ENCODE data around the gene ERI3.

ERI3 gene

GRCh38 chr1:44302541-44302940 is 52.5 kb downstream of the ERI3 start:
- Histone ChIP-seq H3K27ac (ENCODE audit: low read depth, low read length) (no peak overlapping the region), H3K36me3 (ENCODE audit: control insufficient read depth, insufficient read depth, low read length) (peaks cover 10% of the 10 kb centered on the region), H3K27me3 (ENCODE audit: control insufficient read depth, insufficient read depth, low read length) (no peaks in the 10 kb centered on the region), H3K4me1 (ENCODE audit: control insufficient read depth, insufficient read depth, low read length) (no peaks in the 10 kb centered on the region), H3K9ac (ENCODE audit: low read length) (no peak overlapping the region), H3K4me3 (ENCODE audit: low read length) (no peak overlapping the region)

GRCh38 chr1:44301442-44301841 is 53.6 kb downstream of the ERI3 start:
- H3K36me3 ChIP-seq (ENCODE audit: control insufficient read depth, insufficient read depth, low read length), result peaks cover 8% of the 10 kb centered on the region
- H3K27ac ChIP-seq (ENCODE audit: low read depth, low read length), result no peak overlapping the region
- no peaks in the 10 kb centered on the region for H3K27me3 ChIP-seq (ENCODE audit: control insufficient read depth, insufficient read depth, low read length)
- no peak overlapping the region for H3K4me3 ChIP-seq (ENCODE audit: low read length)
- H3K4me1 ChIP-seq (ENCODE audit: control insufficient read depth, insufficient read depth, low read length), result no peaks in the 10 kb centered on the region
- no peak overlapping the region for H3K9ac ChIP-seq (ENCODE audit: low read length)

DNA sequence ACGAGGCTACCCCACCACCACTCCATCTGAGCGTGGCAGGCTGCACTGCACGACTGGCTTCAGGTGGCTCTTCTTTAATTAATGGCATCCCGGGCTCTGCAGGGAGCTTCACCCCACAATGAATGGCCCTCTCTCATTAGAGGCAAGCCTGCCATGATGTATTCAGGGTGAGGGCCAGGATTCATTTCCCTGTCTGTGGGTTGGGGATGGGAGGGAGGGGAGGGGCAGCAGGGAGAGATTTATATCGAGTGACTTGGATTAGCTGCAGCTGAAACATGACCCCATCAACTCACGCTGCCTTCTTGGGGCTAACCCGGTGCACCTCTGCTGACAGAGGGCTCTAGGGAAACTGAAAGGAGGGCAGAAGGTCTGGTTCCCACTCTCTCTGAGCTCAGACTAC is 54.2 kb downstream of the ERI3 start:
- H3K4me1 ChIP-seq (ENCODE audit: control insufficient read depth, insufficient read depth, low read length), result no peaks in the 10 kb centered on the region
- peaks cover 8% of the 10 kb centered on the region for H3K36me3 ChIP-seq (ENCODE audit: control insufficient read depth, insufficient read depth, low read length)
- no peak overlapping the region for H3K9ac ChIP-seq (ENCODE audit: low read length)
- H3K4me3 ChIP-seq (ENCODE audit: low read length), result no peak overlapping the region
- no peaks in the 10 kb centered on the region for H3K27me3 ChIP-seq (ENCODE audit: control insufficient read depth, insufficient read depth, low read length)
- no peak overlapping the region for H3K27ac ChIP-seq (ENCODE audit: low read depth, low read length)

GRCh38 chr1:44297695-44298400 is 57.2 kb downstream of the ERI3 start:
- peaks cover 3% of the 10 kb centered on the region for H3K4me1 ChIP-seq (ENCODE audit: control insufficient read depth, insufficient read depth, low read length)
- no peak overlapping the region for H3K27ac ChIP-seq (ENCODE audit: low read depth, low read length)
- peaks cover 3% of the 10 kb centered on the region for H3K36me3 ChIP-seq (ENCODE audit: control insufficient read depth, insufficient read depth, low read length)

GRCh38 chr1:44296806-44297205 is 58.3 kb downstream of the ERI3 start:
- Histone ChIP-seq H3K4me1 (ENCODE audit: control insufficient read depth, insufficient read depth, low read length) (peaks cover 3% of the 10 kb centered on the region), H3K4me3 (ENCODE audit: low read length) (no peak overlapping the region), H3K36me3 (ENCODE audit: control insufficient read depth, insufficient read depth, low read length) (peaks cover 3% of the 10 kb centered on the region), H3K27ac (ENCODE audit: low read depth, low read length) (no peak overlapping the region), H3K9ac (ENCODE audit: low read length) (no peak overlapping the region), H3K27me3 (ENCODE audit: control insufficient read depth, insufficient read depth, low read length) (no peaks in the 10 kb centered on the region)

More at GRCh38 chr1:44297695-44298400, 57.2 kb downstream of the ERI3 start:
- Histone ChIP-seq H3K9ac (ENCODE audit: low read length) (no peak overlapping the region), H3K27me3 (ENCODE audit: control insufficient read depth, insufficient read depth, low read length) (no peaks in the 10 kb centered on the region), H3K4me3 (ENCODE audit: low read length) (no peak overlapping the region)

DNA sequence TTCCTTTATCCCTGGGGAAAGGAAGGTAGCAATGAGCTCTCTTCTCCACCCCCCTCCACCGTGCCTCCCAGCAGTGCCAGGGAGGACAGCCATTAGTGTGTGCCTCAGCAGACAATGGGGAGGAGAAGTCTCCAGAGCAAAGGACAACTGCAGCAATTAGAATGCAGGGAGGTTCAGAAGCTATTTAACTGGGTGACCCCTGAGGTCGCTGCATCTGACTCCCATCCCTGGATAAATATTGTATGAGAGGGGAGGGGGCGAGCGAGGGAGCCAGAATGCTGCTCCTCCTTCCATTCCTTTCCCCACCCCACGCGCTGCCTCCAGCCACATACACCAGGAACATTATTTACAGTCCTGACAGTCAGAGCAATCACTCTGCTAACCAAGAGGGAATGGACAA is 59.0 kb downstream of the ERI3 start:
- Histone ChIP-seq H3K4me3 (ENCODE audit: low read length) (no peak overlapping the region), H3K9ac (ENCODE audit: low read length) (no peak overlapping the region), H3K4me1 (ENCODE audit: control insufficient read depth, insufficient read depth, low read length) (peaks cover 3% of the 10 kb centered on the region), H3K27me3 (ENCODE audit: control insufficient read depth, insufficient read depth, low read length) (no peaks in the 10 kb centered on the region), H3K36me3 (ENCODE audit: control insufficient read depth, insufficient read depth, low read length) (peaks cover 3% of the 10 kb centered on the region), H3K27ac (ENCODE audit: low read depth, low read length) (no peak overlapping the region)

- peaks cover 3% of the 10 kb centered on the region for H3K4me1 ChIP-seq (ENCODE audit: control insufficient read depth, insufficient read depth, low read length)
- no peak overlapping the region for H3K9ac ChIP-seq (ENCODE audit: low read length)
- no peak overlapping the region for H3K27ac ChIP-seq (ENCODE audit: low read depth, low read length)
- H3K27me3 ChIP-seq (ENCODE audit: control insufficient read depth, insufficient read depth, low read length), result no peaks in the 10 kb centered on the region
- H3K4me3 ChIP-seq (ENCODE audit: low read length), result no peak overlapping the region
- peaks cover 3% of the 10 kb centered on the region for H3K36me3 ChIP-seq (ENCODE audit: control insufficient read depth, insufficient read depth, low read length)
These were observed 60.5 kb downstream of the ERI3 start for GRCh38 chr1:44294588-44295007.

- H3K4me1 ChIP-seq (ENCODE audit: control insufficient read depth, insufficient read depth, low read length), result peaks cover 3% of the 10 kb centered on the region
- no peak overlapping the region for H3K9ac ChIP-seq (ENCODE audit: low read length)
- peaks cover 3% of the 10 kb centered on the region for H3K36me3 ChIP-seq (ENCODE audit: control insufficient read depth, insufficient read depth, low read length)
These were observed 61.2 kb downstream of the ERI3 start for GRCh38 chr1:44293761-44294315.

DNA sequence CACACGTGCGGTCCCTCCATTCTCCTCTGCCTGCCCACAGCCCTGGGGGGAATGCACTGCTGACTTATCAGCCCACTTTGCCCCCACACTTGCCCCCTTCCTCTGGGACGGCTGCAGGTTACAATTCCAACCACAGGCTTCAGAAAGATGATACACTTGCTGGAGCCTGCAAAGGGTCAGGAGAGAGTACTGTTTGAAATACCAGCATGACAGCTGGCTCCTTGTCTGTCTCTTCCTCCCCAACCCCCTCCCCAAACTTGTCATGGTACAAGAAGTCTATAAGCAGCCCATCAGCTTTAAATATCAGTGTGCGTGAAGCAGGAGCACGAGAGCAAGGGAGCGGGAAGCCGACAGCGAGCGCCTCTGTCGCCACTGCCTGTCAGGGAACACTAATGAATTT is 62.4 kb downstream of the ERI3 start:
- no peak overlapping the region for H3K4me3 ChIP-seq (ENCODE audit: low read length)
- H3K36me3 ChIP-seq (ENCODE audit: control insufficient read depth, insufficient read depth, low read length), result peaks cover 3% of the 10 kb centered on the region
- no peak overlapping the region for H3K9ac ChIP-seq (ENCODE audit: low read length)
- no peak overlapping the region for H3K27ac ChIP-seq (ENCODE audit: low read depth, low read length)
- peaks cover 3% of the 10 kb centered on the region for H3K4me1 ChIP-seq (ENCODE audit: control insufficient read depth, insufficient read depth, low read length)
- H3K27me3 ChIP-seq (ENCODE audit: control insufficient read depth, insufficient read depth, low read length), result no peaks in the 10 kb centered on the region

More at GRCh38 chr1:44293761-44294315, 61.2 kb downstream of the ERI3 start:
- Histone ChIP-seq H3K4me3 (ENCODE audit: low read length) (no peak overlapping the region), H3K27me3 (ENCODE audit: control insufficient read depth, insufficient read depth, low read length) (no peaks in the 10 kb centered on the region), H3K27ac (ENCODE audit: low read depth, low read length) (no peak overlapping the region)

DNA sequence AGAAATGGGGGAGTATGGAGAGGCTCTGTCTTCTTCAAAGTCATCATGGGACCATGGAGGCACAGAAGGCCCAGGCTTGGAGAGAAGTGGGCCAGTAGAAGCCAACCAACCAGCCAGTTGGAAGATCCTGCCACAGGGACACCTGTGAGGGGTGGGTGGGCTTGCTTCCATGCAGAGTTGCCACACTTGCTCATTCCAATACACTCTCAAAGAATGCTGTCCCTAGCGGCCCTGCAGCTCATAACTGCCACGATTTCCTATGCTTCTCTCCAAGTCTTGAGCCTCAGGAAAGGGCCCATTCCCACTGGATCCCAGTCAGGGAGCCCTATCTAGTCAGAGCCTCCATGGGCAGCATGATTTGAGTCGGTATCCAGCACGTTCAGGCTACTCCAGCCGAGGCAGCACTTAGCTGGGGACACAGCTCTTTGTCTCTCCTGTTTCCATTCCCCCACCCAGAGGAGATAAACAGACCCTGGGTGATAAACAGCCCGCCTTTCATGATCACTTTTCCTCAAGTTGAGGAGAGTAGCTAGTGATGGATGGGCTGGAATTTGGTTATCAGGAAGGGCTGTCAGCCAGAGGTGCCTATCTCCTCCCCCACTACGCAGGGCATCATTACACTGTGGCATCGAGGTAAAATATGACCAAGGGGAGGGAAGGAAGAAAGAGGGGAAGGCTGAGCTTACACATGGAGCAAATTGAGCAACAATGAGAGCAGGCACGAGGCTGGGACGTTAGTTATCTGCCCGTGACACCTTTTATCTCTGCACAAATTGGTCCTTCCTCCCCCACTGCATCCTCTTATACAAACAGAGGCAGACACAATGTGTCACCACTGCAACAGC is 64.6 kb downstream of the ERI3 start:
- no peaks in the 10 kb centered on the region for H3K27me3 ChIP-seq (ENCODE audit: control insufficient read depth, insufficient read depth, low read length)
- peaks cover 3% of the 10 kb centered on the region for H3K4me1 ChIP-seq (ENCODE audit: control insufficient read depth, insufficient read depth, low read length)
- no peak overlapping the region for H3K4me3 ChIP-seq (ENCODE audit: low read length)
- H3K36me3 ChIP-seq (ENCODE audit: control insufficient read depth, insufficient read depth, low read length), result no peaks in the 10 kb centered on the region
- no peak overlapping the region for H3K27ac ChIP-seq (ENCODE audit: low read depth, low read length)
- no peak overlapping the region for H3K9ac ChIP-seq (ENCODE audit: low read length)

DNA sequence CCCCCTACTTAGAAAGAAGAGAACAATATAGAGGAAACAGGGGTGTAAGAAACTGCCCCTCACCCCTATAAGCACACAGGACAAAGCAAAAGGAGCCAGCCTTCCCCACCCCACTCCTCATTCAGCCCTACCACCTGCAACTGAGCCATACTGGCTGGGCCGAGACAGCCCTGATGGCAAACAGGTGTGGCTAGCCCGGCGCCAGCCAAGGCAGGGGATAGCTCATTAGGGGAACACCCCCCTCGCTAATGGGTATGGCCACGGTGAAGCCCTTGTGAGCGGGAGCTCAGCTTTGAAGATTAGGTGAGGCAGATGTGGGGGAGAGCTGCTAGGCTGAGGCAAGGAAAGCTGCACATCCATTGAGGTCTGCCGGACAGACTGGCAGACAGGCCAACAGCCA is 65.5 kb downstream of the ERI3 start:
- Histone ChIP-seq H3K27ac (ENCODE audit: low read depth, low read length) (no peak overlapping the region), H3K36me3 (ENCODE audit: control insufficient read depth, insufficient read depth, low read length) (no peaks in the 10 kb centered on the region), H3K4me3 (ENCODE audit: low read length) (no peak overlapping the region), H3K9ac (ENCODE audit: low read length) (no peak overlapping the region), H3K4me1 (ENCODE audit: control insufficient read depth, insufficient read depth, low read length) (peaks cover 3% of the 10 kb centered on the region), H3K27me3 (ENCODE audit: control insufficient read depth, insufficient read depth, low read length) (no peaks in the 10 kb centered on the region)

DNA sequence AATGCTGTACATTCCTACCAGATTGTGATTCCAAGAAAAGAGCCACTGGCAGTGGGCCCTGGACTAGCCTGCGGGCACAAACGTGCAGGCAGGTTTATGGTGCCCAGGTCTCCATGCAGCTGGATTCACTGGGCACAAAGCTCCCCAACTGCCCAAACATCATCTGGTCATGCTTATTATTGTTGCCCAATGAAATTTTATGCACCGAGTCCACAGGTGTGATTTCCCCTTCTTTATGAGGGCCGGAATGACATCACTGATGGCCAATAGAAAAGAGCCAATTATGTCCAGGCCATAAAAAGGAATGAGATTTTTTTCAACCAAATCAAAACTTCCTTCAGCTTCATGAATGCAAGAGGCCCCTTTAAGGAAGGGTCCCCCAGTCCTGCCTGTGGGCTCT is 66.2 kb downstream of the ERI3 start:
- H3K36me3 ChIP-seq (ENCODE audit: control insufficient read depth, insufficient read depth, low read length), result no peaks in the 10 kb centered on the region
- H3K9ac ChIP-seq (ENCODE audit: low read length), result no peak overlapping the region
- peaks cover 2% of the 10 kb centered on the region for H3K4me1 ChIP-seq (ENCODE audit: control insufficient read depth, insufficient read depth, low read length)

More for the DNA sequence above, 66.2 kb downstream of the ERI3 start:
- no peak overlapping the region for H3K4me3 ChIP-seq (ENCODE audit: low read length)
- no peaks in the 10 kb centered on the region for H3K27me3 ChIP-seq (ENCODE audit: control insufficient read depth, insufficient read depth, low read length)
- no peak overlapping the region for H3K27ac ChIP-seq (ENCODE audit: low read depth, low read length)

All from rectal smooth muscle tissue (tissue), 1 donor.